GM18505 (cell line): ENCODE results near the gene C16orf54.
"Not testable (repeated sequence)": the region's sequence is repeated elsewhere in the genome, so short reads cannot be mapped to it uniquely, and the experiment has no call there.

Experiments
- ATAC-seq: cut with Tn5 transposase; IDR thresholded peaks from one replicate; pipeline ENCODE4 v1.9.1; 2021; ENCODE audit not compliant: unreplicated experiment
- POLR2A ChIP-seq: IDR thresholded peaks from 4 replicates; pipeline ENCODE4 v1.6.1; 2011; ENCODE audit warnings: borderline replicate concordance; ENCODE audit not compliant: insufficient read depth, insufficient read length; ENCODE audit errors: extremely low read depth

Gene C16orf54

DNA sequence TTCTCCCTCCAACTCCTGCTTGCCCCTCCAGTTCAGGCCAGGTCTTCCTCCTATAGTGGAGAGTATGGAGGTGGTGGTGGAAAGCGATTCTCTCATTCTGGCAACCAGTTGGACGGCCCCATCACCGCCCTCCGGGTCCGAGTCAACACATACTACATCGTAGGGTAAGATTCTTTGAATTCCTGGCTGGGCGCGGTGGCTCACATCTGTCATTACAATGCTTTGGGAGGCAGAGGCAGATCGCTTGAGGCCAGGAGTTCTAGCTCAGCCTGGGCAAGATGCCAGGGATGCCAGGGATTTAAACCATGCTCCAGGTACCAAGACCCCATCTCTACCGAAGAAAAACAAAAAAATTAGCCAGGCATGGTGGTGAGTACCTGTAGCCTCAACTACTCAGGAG lies 33.7 kb upstream of the C16orf54 start:
- no peak for TF ChIP-seq POLR2A
- no peak for ATAC-seq

DNA sequence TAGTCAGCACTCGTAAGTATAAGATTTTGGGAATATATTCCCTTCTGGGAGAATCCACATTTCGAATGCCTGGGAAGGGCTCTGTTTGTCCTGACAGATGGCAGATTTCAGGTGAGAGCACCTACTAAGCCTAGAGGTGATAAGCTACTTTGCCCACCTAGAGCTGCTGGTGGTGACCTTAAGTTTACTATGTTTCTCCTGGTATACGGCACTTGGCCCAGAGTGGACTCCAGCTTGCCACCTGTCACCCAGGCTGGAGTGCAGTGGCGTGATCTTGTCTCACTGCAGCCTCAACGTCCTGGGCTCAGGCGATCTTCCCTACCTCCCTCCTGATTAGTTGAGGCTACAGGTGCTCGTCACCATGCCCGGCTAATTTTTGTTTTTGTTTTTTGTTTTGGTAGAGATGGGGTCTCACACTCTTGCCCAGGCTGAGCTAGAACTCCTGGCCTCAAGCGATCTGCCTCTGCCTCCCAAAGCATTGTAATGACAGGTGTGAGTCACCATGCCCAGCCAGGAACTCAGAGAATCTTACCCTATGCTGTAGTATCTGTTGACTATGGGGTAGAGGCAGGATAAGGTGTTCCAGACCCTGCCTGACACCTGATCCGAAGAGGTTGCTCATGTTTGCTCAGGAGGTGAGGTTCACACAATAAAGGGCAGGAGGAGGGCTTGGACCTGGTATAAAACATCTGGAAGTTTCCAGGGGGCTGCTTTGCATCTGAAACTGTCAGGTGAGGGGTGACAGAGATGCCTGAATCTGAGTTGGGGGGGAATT lies 32.0 kb upstream of the C16orf54 start, which contains the start of gene ZG16:
TSS of gene ZG16 (plus strand) at position 681 of the 775 bp plus-strand sequence. CDS start 1,011 bp downstream, outside the sequence.
- TF ChIP-seq POLR2A = no peak
- no peak for ATAC-seq

DNA sequence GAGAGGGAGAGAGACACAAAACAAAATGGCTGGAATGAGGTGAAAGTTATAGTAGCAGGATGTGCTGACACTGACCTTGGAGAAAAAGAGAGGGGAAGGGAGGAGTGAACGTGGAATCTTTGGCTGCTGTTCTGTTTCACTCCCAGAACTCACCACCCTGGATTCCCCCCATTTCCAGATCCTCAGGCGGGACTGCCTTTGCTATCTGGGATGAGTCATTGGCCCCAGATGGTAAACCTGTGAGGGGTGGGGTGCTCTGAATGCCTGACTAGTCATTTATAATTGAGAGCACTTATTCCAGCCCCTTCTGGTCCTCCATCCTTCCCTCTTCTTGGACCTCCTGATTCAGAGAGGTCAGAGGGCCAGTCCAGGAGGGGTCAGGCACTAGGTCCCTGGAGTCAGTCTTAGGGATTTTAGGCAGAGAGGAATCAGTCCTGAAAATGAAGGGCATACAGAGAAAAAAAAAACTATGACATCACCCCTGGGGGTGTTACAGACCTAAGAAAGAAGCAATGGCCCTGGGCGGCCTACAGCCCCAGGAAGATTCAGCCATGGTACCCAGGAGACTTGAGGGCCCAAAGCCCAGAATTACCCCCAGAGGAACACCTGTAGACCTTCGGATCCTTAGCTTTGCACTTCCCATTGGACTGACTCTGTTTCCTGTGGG lies 30.1 kb upstream of the C16orf54 start:
- ATAC-seq = no peak
- TF ChIP-seq POLR2A = no peak

DNA sequence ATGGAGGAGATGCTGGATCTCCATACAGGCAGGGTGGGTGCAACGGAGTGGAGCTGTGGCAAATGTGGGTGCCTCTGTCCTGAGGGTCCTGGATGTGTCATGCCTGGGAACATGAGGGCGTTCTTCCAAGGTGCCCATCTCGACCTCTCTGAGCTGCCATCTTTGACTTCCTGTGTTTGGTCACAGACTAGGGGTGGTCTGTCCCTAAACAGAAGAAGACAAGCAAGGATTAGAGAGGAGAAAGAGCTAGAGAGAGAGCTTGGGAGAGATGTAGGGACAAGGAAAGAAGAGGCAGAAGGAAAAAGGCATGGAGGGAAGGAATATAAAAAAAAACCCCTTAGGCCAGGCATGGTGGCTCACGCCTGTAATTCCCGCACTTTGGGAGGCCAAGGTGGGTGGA lies 28.9 kb upstream of the C16orf54 start:
- TF ChIP-seq POLR2A = no peak

DNA sequence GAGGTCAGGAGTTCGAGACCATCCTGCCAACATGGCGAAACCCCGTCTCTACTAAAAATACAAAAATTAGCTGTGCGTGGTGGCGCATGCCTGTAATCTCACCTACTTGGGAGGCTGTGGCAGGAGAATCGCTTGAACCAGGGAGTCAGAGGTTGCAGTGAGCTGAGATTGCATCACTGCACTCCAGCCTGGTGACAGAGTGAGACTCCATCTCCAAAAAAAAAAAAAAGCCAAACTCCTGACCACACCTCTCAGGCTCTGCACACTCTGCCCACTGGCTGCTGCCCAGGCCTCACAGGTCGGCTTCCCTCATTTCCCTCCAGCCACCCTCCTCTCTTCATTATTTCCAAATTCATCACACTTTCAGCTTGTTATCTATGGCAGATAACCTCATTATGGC lies 26.5 kb upstream of the C16orf54 start:
- ATAC-seq = not testable (repeated sequence)

More for the DNA sequence above, 28.9 kb upstream of the C16orf54 start:
- no peak for ATAC-seq

DNA sequence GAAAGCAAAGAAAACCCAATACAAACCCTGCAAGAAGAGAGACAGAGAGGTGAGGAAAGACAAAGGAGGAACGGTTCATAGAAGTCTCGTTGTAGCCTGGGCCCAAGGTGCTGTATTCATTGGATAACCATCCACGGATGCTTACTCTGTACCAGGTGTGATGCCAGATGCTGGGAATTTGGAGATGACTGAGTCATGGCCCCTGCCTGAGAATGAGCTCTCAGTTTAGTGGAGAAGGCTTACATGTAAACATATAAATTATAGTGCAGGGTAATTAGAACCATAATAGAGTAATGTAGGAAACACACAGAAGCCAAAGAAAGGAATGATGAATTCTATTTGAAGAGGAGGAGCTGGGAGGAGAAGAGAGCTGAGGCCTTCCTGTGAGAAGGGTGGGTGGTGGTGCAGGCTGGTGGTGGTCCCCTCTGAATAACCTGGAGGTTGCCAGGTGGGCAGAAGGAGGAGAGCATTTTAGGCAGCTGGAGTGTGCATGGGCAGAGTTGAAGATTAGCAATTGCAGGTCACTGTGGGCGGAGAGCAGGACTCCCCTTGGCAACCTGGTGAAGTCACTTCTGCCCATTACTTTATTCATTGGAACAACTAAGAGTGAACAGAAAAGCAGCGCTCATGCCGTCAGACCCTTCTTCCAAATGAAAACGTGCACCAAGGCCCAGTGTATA lies 24.6 kb upstream of the C16orf54 start:
- no peak for TF ChIP-seq POLR2A
- ATAC-seq = no peak

DNA sequence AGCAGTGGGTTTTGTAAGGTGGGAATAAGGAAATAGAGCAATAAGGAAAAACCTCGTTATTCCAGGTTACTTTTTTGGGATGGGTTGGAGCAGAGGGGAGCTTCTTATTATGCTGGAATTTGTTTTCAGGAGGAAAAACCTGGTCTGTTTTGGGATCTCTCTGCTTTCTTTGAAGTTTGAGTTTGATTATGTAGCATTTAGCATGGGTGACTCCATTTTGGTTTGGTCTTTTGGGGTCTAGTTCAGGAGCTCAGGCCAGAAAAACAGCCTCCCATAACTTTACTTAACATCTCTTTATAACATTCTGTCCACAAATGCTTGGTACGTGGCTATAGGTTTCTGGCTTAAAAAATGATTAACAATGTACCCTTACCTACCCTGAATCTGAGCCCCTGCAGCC lies 23.7 kb upstream of the C16orf54 start:
- no peak for ATAC-seq
- no peak for TF ChIP-seq POLR2A

DNA sequence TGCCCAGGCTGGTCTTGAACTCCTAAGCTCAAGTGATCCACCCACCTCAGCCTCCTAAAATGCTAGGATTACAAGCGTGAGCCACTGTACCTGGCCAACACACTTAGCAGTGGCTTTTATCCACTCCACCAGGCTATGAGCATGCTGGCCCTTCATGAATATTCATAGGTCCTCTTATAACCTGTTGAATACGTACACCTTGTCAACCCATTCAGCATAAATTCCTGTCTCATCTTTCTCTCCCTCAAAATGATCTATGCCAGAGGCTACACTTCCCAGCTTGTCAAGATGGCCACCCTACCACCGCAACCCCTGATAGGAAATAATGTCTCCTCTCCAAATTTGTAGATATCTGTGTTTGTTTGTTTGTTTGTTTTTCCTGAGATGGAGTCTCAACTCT lies 21.3 kb upstream of the C16orf54 start:
- TF ChIP-seq POLR2A = no peak
- no peak for ATAC-seq

DNA sequence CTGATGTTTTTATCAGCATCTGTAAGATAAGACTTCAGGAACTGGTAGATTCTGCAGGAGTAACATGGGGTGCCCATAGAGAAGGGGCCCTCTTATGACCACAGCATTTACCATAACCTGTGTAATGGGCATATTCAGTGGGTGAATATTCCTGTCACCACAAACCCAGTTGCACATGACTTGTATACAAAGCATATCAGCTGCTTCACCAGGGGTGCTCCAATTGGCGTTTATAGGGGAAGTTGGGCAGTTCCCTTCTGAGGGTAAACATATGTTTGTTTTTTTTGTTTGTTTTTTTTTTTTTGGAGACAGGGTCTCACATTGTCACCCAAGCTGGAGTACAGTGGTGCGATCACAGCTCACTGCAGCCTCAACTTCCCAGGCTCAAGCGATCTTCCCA lies 20.8 kb upstream of the C16orf54 start:
- no peak for ATAC-seq
- no peak for TF ChIP-seq POLR2A

DNA sequence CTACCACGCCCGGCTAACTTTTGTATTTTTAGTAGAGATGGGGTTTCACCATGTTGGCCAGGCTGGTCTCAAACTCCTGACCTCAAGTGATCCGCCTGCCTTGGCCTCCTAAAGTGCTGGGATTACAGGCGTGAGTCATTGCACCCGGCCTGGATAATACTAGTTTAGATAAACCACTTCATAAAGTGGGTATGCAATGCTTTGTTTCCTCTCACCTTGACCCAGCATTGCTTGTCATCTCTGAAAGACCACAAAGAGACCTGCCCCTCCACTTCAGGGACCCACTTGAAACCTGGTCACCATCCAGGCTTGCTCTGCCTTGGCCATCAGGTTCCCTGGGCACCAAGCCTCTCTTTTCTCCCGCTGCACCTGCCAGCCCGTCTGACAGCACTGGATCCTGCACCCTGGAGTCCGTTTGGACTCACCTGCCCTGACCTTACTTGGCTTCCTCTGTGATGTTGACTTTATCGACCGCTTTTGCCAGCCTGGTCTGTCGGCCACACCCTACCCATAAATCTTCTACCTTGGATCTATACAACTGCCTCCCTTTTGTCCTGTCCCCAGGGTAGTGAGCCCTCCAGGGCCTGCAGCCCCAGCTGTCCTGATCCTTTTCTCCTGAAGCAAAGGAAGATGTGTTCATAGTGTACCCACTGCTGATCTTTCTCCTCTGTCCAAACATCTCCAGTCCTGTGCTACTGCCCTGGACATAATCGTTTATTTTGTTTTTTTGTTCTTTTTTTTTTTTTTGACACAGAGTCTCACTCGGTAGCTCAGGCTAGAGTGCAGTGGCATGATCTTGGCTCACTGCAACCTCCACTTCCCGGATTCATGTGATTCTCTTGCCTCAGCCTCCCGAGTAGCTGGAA lies 19.6 kb upstream of the C16orf54 start:
- no peak for TF ChIP-seq POLR2A
- ATAC-seq = no peak

DNA sequence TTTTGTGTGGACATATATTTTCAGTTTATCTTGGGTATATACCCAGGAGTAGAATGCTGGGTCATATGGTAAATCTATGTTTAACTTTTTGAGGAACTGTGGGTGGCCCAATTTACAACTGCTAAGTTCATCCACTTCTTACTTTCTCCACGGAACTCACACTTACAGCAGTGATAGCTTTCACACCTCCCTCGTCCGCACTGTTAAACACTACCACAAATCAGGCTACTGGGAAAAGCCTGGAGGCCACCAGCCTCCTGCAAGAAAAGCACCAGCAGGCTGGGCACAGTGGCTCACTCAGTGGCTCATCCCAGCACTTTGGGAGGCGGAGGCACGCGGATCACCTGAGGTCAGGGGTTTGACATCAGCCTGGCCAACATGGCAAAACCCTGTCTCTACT lies 17.5 kb upstream of the C16orf54 start:
- TF ChIP-seq POLR2A = no peak
- ATAC-seq = no peak

DNA sequence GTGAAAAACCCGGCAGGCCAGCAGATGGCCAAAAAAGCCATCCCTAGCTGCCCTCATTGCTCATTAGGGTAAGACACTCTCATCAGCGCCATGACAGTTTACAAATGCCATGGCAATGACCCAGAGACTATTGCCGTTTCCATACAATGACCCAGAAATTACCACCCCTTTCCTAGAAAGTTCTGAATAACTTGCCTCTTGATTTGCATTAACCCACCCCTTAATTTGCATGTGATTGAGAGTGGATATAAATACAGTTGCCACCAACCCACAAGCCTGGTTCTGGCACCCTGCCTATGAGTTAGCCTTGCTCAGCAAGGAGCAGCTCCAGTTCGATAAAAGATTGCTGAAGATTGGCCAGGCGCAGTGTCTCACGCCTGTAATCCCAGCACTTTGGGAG lies 16.1 kb upstream of the C16orf54 start:
- ATAC-seq = no peak
- TF ChIP-seq POLR2A = no peak

DNA sequence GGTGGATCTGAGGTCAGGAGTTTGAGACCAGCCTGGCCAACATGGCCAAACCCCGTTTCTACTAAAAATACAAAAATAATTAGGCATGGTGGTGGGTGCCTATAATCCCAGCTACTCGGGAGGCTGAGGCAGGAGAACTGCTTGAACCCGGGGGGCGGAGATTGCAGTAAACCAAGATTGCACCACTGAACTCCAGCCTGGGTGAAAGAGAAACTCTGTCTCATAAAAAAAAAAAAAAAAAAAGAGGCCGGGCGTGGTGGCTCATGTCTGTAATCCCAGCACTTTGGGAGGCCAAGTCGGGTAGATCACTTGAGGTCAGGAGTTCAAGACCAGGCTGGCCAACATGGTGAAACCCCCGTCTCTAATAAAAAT lies 15.5 kb upstream of the C16orf54 start:
- ATAC-seq = not testable (repeated sequence)
